Activated T-cell treated with anti-CD3 and anti-CD28 coated beads for 24 hours (primary cell): ENCODE measurements around the gene ANKFN1.
"Not testable (repeated sequence)": the region's sequence is repeated elsewhere in the genome, so short reads cannot be mapped to it uniquely, and the experiment has no call there.

Source experiments
- DNase-seq: peaks from one replicate; pipeline ENCODE4 v3.0.0-alpha.2; 2020; ENCODE audit warnings: low read depth

Gene ANKFN1

DNA sequence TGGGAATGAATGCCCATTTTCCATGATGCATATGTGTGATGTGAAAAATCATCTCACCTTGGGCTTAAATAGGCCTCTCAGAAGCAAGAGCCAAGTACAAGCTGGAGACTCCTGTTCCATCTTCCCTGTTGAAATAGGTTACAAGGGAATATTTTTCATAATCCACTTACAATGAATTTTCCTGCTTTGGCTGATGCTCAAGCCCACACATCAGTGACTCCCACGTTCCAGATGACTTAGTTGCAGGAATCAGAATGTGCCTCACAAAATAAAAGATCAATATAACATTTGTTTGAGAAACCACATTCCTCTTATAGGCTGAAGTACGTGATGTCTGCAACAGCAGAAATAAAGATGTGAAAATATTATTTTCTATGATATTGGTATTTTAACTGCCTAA, 24.1 kb downstream of the ANKFN1 start:
- DNase-seq, result no peak

DNA sequence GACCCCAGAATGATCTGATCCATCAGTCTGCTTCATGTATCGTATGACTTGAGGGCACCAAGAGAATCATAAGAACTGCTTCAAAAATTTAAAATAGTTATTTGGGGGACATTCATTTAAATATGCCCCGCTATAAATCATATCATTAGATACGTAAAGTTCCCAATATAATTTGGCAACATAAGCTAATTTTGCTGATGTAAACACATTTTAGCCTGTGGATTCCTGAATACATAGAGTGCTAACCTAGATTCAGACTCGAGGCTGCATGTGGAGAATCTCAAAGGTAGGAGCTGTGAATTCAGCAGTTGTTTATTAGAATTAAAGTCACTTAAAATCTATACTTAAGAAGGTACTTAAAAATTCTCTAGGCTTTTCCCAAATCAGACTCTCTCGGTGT, 24.9 kb downstream of the ANKFN1 start:
- no peak for DNase-seq

DNA sequence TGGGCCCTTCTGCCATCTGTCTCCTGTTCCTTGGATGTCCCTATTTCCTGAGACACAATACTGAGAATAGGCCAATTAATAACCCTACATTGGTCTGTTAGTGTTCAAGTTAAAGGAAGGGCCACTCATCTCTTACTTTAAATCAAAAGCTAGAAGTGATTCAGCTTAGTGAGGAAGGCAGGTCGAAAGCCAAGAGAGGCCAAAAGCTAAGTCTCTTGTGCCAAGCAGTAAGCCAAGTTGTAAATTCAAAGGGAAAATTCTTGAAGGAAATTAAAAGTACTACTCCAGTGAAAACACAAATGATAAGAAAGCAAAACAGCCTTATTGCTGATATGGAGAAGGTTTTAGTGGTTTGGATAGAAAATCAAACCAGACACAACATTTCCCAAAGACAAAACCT, 28.8 kb downstream of the ANKFN1 start:
- DNase-seq, result no peak

DNA sequence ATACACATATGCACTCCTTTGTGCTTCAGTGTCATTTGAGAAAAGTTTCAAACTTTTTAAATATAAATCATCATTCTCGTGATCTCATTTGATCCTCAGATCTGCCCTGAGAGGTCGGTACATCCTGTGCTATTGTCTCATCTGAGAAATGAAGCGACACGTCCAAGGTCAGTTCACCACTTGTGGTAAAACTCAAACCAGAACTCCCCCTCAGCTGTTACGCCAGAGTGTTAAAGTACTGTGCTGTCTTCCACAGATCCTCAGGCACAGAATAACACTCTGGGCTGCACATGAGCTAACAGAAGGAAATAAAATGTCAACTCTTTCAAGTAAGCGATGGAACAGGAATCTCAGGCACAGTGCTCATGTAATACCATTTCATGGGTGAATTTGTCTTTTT, 31.4 kb downstream of the ANKFN1 start:
- DNase-seq, result no peak

DNA sequence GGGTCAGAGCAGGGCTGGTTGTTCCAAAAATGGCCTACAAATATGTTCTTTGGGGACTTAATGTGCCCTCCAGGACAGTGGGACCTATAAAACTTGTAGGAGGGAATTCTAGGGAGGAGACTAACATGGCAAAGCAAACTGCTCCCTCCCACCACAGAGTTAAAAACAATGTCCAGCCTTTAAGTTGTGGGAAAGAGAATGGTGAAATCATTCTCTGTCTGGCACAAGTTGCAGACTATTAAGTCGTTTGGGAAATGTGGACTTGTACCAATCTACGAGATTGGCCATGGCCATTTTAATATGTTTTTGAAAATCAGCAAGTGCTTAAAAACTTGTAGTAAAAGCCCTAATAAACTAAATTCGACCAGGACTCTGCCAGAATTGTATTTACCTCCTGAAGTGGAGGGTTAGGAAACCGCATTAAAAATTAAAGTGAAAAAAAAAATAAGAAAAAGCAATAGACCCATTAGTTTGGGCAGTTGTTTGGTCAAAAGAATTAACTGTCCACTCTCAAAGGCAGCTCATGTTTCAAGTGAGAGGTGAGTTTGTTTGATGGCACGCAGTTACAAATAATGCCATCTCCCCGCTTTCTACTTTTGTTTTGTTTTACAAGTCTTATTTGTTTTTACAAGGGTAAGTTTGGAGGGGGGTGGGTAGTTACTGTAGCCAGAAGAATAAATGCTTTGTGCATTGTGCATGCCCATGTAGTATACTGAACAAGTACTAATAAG, 32.4 kb downstream of the ANKFN1 start:
- no peak for DNase-seq

DNA sequence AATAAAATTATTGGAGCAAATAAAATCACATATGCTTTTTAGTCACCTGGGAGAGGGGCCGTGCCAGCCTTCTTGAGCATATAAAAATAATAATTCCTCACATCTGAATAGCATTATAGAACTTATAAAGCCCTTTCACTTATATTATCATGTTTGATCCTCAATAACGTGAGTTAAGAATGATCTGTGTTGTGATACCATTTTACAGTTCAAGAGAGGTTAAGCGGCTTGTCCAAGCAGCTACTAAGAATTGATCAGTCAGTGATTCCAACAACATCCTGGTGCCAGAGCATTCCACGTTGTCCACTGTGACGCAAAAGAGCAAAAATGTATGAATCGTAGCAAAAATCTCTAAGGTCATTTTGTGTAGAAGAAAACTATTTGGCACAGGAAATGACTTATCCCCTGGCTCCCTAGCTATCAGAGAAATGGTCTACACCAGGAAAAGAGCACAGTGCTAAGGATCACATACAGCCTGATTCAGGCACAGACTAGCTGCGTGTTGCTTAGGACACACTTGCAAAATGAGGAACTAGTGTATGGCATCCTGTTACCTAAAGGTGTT, 33.0 kb downstream of the ANKFN1 start:
- no peak for DNase-seq

DNA sequence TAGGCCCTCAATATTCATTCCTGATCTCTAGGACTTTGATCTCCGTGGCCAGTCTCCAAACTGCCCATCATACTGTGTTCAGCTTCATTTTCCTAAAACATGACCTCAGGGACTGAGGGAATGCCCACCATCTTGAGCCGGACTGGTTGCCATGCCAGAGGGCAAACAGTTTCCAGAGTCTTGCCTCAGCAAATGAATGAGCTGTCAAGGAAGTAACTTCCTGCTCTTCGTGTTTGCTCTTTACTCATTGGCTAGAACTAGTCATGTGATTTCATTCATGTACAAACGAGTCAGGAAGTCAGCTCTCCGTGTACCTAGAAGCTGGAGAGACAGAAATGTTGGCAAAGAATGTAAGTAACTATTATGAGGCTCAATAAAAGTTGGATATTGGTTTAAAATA, 50.2 kb downstream of the ANKFN1 start:
- DNase-seq, result no peak

DNA sequence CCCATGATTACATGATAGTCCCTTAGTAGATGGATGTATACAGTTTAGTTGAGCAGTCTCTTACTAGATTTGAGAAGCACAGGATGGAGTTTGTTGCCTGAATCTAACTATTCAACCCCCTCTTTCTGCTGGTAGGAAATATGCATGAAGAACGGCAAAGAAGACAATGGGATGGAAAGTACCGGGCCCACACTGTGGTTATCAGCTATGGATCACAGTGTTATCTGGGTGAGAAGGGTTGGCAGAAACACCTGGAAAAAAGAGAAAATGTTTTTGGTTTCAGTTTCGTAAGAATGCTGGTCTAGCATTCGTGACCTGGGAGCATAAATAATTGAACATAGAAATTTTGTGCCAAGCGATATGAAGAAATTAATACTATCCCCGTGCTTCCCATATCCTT, 53.1 kb downstream of the ANKFN1 start:
- DNase-seq, result no peak

DNA sequence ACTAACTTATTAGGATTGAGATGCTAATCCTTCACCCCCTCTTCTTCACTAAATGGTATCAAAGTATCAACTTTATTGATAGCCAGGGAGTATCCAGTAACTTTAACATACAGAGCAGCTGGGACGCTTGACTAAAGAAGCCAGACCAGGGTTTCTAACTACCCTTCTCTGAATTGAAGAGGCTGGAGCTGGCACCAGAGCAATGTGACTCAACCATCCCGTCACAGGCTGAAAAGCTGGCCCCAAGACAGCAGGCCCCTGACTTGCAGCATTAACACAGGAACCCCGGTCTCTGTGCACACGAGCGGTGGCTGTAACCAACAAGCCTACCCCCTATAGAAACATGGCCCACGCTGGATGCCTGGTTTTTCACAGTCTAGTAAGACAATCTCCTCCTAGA, 59.8 kb downstream of the ANKFN1 start:
- DNase-seq, result no peak

DNA sequence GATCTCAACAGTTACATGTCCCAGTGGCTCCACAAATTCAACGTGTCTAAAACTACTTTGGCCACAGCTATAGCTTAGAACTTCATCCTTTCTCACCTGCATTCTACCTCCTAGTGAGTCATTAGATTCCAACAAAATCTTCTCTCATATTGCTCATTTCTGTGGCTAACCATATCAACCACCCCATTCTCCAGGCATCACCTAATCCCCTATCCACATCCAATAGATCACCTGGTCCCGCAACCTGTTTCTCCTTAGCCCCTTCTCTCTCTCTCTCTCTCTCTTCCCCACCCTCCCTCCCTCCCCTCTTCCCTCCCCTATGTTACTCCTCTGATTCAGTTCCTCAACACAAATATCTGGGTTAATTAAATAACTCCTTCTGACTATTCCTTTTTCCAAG, 64.6 kb downstream of the ANKFN1 start:
- DNase-seq, result no peak

DNA sequence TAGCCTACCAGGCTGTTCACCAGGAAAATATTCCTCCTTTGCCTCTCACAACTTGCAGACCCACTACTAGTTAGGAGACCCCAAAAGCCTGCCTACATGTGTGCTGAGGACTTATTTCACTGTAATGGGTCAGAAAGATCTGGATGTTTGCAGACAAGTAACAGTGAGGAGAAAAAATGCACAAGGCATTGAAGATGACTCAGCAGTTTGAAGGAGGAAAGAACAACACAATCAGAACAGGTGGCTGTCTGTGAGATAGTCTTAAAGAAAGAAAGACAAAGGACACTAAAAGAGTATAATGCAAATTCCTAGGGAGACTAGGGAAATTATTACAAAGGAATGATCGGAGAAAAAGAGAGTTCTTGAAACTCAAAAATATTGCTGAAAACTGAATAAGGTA, 69.0 kb downstream of the ANKFN1 start:
- DNase-seq, result no peak

DNA sequence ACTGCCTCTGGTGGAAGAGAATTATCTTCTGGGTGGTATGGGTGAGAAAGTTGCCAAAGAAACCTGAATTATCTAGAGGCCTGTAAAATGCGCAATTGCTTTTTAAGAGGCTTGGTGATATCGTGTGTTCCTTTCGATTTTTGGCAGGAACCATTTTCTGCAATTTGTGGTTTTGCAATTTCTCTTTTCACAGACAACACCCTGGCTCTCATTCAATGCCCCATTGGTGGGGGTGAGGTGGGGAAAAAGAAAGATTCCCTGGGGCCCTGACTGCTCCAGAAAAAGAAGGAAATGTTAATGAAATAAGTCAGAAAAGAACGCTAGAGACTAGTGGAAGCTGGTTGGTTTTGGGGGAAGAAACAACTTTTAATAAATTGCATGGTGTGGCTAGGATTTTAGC, 77.4 kb downstream of the ANKFN1 start:
- no peak for DNase-seq

DNA sequence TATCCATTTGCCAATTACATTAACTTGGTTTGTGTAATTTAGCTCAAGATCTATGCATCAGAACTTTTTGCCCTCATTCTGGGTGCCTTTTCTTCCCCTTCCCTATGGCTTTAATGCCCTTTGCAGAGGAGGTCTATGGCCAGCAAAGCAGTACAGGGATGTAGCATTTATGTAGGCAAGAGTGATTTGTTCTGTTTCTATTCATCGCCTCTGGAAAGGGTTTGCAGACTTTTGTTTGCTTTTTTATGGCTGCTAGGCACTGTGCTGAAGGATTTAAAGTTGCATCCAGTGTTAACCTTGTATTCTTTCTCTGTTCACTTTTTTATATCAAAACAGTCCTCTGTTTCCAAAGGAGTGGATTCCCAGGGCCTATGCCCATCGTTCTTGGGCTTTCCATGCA, 78.0 kb downstream of the ANKFN1 start:
- DNase-seq, result no peak

DNA sequence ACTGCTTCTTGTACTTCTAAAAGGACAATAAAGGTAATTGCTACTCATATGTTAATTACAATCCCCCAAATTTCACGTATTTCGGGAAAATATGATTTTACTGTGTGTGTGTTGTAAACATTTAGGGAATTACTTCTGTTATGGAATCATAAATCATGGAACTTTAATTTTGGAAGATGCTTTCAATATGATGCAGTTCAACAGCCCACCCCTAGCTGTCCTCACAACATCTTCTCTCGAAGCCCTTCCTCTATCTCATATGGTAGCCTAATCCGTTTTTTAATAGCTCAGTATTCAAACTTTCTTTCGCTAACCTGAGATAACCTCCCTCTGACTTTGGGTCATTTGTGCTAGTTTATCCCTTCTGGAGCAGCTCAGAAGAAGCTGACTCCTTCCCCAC, 78.4 kb downstream of the ANKFN1 start:
- no peak for DNase-seq

DNA sequence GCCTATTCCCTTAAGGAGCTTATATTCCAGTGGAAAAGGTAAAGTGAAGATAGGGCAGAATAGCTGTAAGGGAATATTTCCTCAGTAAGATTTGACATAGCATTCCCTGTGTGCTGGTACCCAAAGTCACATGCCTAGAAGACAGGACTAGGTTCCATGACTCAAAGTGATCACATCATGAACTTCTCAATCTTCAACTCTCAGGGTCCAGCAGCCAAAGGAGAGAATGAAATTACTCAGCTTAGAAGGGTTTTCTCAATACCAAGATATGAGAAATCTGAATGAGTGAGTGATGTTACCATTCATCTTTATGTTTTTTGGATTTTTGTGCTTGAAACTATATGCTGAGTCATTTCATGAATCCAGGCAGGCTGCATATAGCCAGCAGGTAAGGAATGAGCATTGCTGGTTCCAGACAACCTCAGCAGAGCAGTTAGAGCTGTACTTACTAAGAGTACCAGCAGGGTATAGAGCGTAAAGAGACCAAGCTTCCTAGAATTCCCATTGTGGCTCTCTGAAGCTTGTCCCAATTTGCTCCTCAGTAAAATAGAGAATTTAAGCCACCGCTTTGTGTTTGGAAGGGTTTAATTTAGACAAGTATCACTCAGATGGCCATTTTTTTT, 91.1 kb downstream of the ANKFN1 start:
- DNase-seq, result no peak

DNA sequence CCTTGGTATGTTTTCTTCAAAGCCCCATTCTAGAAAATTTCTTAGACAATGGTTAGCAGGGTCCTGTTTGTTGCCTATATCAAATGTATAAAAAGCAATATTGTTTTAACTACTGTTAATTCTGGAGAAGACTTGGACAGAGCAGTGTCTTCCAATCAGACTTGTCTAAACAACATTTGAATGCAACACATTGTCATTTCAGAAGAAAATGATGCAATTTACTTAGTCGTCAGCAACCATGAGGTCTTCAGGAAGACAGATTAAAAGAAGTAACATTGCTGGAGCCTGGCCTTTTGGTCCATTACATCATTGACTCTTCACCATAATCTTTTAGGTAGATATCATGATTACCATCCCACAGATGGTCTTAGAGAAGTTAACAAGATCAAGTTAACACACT, 94.5 kb downstream of the ANKFN1 start:
- DNase-seq, result no peak

DNA sequence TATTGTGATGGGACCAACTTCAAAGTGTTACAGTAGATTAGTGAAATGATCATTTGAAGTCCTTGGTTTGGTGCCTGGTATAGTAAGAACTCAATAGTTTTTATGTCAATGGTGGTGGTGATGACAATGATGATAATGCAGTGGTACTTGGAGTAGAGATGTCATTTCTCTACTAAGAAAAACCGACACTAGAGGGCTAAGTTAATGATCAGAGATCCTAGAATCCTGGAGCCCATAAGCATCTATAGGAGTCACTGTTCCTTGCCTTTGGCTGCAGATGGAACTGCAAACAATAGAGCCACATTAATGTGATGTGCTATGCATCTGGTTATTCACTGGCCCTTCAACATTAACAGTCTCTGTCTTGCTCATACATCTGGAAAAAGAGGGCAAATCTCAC, 103.8 kb downstream of the ANKFN1 start:
- no peak for DNase-seq

DNA sequence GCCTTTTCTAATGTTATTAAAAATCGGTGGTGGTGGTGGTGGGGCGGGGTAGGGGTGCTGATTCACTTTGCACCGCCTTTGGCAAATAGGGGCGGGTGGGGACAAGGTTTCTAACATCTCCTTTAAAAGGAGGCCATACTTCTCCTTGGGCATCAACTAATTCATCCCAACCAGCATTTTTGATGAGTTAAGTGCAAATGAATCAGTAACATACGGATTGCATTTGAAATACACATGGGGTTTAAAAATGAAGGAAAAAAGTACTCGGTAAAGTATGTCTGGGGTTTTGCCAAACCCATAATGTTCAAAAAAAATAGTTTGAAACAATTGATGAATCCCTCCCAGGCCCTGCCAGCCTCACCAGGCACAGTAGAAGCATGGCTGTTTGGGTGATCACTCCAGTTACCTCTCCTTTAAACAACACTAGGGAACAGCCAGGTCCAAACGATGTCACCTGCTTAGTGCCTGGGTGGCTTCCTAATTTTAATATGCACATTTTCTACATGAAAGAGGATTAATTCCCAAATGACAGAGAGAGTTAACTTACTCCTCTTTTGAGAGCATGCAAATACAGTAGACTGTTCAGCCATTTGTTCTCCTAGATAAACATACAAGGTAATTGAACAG, 107.2 kb downstream of the ANKFN1 start:
- DNase-seq, result no peak

DNA sequence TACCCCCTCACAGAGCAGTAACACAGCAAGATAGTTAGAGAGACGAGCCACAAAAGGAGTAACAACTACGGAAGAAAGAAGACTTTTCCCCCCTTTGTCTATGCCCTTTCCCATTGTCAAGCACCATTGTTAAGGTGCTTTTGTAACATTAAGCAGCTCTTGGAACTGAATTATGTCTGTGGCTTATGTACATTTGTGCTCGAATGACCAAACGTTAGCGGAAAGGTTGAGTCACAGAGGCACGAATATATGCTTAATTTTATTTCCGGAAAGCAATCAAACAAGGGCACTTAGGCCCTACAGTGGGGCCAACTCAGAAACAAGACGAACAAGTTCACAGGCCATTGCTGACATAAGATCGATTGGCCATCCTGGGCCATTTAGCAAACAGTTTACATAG, 109.5 kb downstream of the ANKFN1 start:
- DNase-seq, result no peak

DNA sequence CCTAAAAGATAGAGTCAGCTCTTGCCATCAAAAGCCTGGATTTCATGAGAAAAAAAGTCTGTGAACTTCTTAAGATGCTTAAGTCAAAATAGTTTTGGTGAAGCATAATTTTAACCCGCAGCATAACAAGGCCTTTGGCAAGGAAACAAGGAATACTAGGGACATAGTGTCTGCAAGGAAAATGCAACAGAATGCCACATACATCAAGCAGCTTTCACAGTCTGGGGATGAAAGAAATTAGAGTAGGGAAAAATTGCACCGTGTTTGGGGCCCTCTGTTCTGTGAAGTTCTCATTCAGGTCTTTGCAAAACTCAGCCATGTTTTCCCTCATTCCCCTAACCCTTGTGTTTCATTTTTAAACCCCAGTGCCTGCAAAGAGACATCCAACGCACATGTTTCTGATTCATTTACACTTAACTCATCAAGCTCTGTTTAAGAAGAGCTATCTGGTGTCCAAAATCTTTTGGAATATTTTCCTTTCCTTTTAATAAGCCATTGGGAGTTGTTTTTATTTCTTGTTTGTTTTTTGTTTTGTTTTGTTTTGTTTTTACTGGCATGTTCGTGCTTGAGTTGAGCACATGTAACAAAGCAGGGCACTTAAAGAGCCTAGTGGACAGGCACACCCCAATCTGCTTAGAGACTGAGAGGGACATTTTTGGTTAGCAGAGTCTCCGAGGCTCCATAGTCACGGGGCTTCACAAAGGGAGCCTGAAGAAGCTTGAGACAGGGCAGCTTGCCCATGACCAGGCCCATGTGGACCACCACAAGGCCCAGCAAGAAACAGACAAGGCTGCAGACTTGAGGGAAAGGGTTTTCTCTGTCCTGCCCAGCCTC, 116.5 kb downstream of the ANKFN1 start:
- DNase-seq, result no peak

DNA sequence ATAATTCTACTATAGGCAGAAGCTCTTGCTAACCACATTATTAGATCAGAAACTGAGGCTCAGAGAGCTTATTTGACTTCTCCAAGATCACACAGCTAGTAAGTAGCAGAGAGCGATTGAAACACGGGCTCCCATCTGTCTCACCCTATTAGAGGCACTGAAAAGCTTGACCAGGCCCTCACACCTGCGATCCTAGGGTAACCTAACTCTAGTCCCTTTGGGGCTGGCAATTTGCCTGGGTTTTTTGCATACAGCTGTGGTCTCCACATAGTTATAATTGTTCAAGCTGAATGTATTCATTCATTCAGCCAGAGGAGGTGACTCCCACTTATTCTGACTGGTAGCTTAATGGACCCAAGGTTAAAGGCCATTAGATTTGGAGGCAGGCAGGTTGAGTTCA, 121.2 kb downstream of the ANKFN1 start:
- DNase-seq, result no peak

DNA sequence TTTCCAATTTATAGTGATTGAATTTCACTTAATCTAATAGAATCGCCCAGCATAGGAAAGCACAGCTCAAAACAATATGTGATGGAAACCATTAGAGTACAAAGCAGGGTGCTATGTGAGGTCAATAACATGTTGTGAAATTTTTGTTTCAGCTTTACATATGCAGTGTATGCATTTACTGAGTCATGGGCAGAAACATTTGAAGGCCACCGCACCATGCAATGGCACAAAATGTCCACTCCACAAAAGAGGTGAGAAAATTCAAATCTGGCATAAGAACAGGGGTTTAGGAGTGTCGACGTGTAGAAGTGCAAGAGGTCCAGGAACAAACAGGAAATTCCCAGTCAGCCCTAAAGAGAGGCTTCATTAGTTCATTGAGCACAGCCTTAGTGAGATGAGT, 131.2 kb downstream of the ANKFN1 start:
- no peak for DNase-seq

DNA sequence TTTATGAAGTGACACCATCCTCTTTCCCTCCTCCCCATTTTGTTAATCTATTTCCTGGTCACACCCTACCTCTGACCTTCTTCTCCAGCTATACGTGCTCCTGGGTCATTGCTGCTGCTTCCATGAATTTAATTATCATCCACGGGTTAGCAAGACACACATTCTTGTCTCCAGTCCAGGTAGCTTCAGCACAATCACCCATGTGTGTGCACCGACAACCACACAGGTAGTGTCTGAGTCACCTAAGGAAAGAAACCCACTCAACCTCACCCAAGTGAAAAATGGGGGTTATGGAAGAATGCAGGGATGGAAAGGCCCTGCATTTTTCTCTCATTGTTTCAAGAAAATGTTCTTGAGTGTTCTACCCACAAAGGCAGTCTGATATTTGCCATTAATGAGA, 135.5 kb downstream of the ANKFN1 start:
- not testable (repeated sequence) for DNase-seq
